ENCODE measurements around the gene FNDC3B. TPM values are rescaled to one million over a fixed set of nuclear protein-coding genes. Genes with fewer than 3 reads are reported as not detected.

FNDC3B gene
- total and polyA plus RNA-seq, 9 of the 15 experiments (the other 6 are each of a cell fraction or from before 2014, with no cell fraction given) = 7.0 to 35.8 (median 16.2) TPM

DNA sequence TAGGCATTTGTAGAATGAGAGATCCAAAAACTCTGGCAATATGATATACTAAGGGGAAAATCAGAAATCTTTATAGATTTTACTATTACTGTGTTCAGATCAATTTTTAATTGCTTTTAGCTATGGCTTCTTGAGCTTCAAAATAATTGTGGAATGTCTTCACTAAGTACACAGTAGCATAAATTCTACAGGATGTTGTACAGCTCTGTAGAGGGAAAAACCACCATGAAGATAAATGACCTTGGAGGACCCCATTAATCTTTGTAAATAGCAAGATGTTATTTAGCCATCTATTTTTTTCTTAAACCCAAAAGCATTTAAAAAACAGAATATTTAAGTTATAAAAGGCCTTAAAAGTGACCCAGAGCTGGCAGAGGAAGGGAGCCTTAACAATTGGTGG is 43.9 kb upstream of the FNDC3B start:
- H2AFZ ChIP-seq (ENCODE audit: low read depth, low read length) = no peak overlapping the region; the same call in 1 of the 2 replicates

More for the DNA sequence above, 43.9 kb upstream of the FNDC3B start:
- intact Hi-C loops (cut with micrococcal nuclease) = no loop called here
- H3K4me1 ChIP-seq (replicated peaks in 1 of 2; ENCODE audit: control insufficient read depth in 2 of 2, insufficient read depth in 2 of 2, low read length in 2 of 2) = no peaks in the 10 kb centered on the region; a peak in 1 of 5 replicates
- BruUV-seq (replicated peaks) = no TSS peak
- H3K27me3 ChIP-seq (ENCODE audit: control insufficient read depth in 2 of 2, insufficient read depth in 2 of 2, low read length in 2 of 2) = no peaks in the 10 kb centered on the region
- no peak overlapping the region for H3K4me2 ChIP-seq (ENCODE audit: insufficient read depth, low read length)
- H3K9me3 ChIP-seq (replicated peaks; ENCODE audit: control insufficient read depth, insufficient read depth, low read depth, low read length) = no peaks in the 10 kb centered on the region; the same call in 1 of the 2 replicates
- ChIA-PET POLR2A (no interaction called here), CTCF (ENCODE audit: low intra/inter-chr PET ratio) (no interaction called here)
- no peaks in the 10 kb centered on the region for H3K79me2 ChIP-seq (ENCODE audit: control insufficient read depth, insufficient read depth, low read length)
- DNase-seq (ENCODE audit: extremely low read depth in 1 of 4, low spot score in 3 of 4) = no peak
- in situ Hi-C loops (cut with MboI) = no loop called here
- H3K4me3 ChIP-seq = no peak overlapping the region
- no peaks in the 10 kb centered on the region for H3K9me1 ChIP-seq (ENCODE audit: control insufficient read depth, insufficient read depth, low read length)
- FAIRE-seq = no peak
- no peak overlapping the region for H3K9ac ChIP-seq (ENCODE audit: insufficient read depth in 1 of 2, low read depth in 2 of 2, low read length in 2 of 2)
- ATAC-seq = no peak
- no peaks in the 10 kb centered on the region for H4K20me1 ChIP-seq (replicated peaks; ENCODE audit: control insufficient read depth, insufficient read depth, low read length)
- no peak overlapping the region for H3K27ac ChIP-seq (ENCODE audit: extremely low read depth, low read depth, low read length)
- no peak for TF ChIP-seq NCOA1 (IDR thresholded peaks at IDR 0.05; ENCODE audit: low read depth)
- TF ChIP-seq LARP7 (IDR thresholded peaks at IDR 0.05) = no peak
- TF ChIP-seq ZSCAN32 (CRISPR knock-in tag; IDR thresholded peaks at IDR 0.05) = no peak
- no peak for TF ChIP-seq NR4A1 (CRISPR knock-in tag; IDR thresholded peaks at IDR 0.05)
- no peak for TF ChIP-seq NR4A1 (tag; IDR thresholded peaks at IDR 0.05)
- TF ChIP-seq, protein P1, sequence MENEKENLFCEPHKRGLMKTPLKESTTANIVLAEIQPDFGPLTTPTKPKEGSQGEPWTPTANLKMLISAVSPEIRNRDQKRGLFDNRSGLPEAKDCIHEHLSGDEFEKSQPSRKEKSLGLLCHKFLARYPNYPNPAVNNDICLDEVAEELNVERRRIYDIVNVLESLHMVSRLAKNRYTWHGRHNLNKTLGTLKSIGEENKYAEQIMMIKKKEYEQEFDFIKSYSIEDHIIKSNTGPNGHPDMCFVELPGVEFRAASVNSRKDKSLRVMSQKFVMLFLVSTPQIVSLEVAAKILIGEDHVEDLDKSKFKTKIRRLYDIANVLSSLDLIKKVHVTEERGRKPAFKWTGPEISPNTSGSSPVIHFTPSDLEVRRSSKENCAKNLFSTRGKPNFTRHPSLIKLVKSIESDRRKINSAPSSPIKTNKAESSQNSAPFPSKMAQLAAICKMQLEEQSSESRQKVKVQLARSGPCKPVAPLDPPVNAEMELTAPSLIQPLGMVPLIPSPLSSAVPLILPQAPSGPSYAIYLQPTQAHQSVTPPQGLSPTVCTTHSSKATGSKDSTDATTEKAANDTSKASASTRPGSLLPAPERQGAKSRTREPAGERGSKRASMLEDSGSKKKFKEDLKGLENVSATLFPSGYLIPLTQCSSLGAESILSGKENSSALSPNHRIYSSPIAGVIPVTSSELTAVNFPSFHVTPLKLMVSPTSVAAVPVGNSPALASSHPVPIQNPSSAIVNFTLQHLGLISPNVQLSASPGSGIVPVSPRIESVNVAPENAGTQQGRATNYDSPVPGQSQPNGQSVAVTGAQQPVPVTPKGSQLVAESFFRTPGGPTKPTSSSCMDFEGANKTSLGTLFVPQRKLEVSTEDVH (IDR thresholded peaks at IDR 0.05; ENCODE audit: low read depth, partially characterized antibody) = no peak
- TF ChIP-seq, protein P2, sequence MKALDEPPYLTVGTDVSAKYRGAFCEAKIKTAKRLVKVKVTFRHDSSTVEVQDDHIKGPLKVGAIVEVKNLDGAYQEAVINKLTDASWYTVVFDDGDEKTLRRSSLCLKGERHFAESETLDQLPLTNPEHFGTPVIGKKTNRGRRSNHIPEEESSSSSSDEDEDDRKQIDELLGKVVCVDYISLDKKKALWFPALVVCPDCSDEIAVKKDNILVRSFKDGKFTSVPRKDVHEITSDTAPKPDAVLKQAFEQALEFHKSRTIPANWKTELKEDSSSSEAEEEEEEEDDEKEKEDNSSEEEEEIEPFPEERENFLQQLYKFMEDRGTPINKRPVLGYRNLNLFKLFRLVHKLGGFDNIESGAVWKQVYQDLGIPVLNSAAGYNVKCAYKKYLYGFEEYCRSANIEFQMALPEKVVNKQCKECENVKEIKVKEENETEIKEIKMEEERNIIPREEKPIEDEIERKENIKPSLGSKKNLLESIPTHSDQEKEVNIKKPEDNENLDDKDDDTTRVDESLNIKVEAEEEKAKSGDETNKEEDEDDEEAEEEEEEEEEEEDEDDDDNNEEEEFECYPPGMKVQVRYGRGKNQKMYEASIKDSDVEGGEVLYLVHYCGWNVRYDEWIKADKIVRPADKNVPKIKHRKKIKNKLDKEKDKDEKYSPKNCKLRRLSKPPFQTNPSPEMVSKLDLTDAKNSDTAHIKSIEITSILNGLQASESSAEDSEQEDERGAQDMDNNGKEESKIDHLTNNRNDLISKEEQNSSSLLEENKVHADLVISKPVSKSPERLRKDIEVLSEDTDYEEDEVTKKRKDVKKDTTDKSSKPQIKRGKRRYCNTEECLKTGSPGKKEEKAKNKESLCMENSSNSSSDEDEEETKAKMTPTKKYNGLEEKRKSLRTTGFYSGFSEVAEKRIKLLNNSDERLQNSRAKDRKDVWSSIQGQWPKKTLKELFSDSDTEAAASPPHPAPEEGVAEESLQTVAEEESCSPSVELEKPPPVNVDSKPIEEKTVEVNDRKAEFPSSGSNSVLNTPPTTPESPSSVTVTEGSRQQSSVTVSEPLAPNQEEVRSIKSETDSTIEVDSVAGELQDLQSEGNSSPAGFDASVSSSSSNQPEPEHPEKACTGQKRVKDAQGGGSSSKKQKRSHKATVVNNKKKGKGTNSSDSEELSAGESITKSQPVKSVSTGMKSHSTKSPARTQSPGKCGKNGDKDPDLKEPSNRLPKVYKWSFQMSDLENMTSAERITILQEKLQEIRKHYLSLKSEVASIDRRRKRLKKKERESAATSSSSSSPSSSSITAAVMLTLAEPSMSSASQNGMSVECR (CRISPR knock-in tag; IDR thresholded peaks at IDR 0.05) = no peak
- TF ChIP-seq, protein P3, sequence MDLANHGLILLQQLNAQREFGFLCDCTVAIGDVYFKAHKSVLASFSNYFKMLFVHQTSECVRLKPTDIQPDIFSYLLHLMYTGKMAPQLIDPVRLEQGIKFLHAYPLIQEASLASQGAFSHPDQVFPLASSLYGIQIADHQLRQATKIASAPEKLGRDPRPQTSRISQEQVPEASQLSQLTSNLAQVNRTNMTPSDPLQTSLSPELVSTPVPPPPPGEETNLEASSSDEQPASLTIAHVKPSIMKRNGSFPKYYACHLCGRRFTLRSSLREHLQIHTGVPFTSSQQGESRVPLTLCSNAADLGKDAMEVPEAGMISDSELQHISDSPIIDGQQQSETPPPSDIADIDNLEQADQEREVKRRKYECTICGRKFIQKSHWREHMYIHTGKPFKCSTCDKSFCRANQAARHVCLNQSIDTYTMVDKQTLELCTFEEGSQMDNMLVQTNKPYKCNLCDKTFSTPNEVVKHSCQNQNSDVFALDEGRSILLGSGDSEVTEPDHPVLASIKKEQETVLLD (IDR thresholded peaks at IDR 0.05) = no peak
- TF ChIP-seq ZBTB8A (IDR thresholded peaks at IDR 0.05; ENCODE audit: partially characterized antibody) = no peak
- TF ChIP-seq HDAC3 (IDR thresholded peaks at IDR 0.05; ENCODE audit: borderline replicate concordance, partially characterized antibody) = no peak
- TF ChIP-seq, protein P4, sequence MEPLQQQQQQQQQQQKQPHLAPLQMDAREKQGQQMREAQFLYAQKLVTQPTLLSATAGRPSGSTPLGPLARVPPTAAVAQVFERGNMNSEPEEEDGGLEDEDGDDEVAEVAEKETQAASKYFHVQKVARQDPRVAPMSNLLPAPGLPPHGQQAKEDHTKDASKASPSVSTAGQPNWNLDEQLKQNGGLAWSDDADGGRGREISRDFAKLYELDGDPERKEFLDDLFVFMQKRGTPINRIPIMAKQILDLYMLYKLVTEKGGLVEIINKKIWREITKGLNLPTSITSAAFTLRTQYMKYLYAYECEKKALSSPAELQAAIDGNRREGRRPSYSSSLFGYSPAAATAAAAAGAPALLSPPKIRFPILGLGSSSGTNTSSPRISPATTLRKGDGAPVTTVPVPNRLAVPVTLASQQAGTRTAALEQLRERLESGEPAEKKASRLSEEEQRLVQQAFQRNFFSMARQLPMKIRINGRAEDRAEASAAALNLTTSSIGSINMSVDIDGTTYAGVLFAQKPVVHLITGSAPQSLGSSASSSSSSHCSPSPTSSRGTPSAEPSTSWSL (CRISPR knock-in tag; IDR thresholded peaks at IDR 0.05; ENCODE audit: borderline replicate concordance) = no peak
- no peak for TF ChIP-seq TAF7 (tag; IDR thresholded peaks at IDR 0.05)
- H3K36me3 ChIP-seq (ENCODE audit: control insufficient read depth, insufficient read depth, low read length) = no peaks in the 10 kb centered on the region
